Fibroblast of lung (primary cell): Measurements from ENCODE around the gene IL32. TPM values are rescaled to one million over a fixed set of nuclear protein-coding genes. Genes with fewer than 3 reads are reported as not detected.

Source experiments
- DNase-seq, 2 donors: peaks; one replicate each; pipeline versions ENCODE4 v3.0.0 to v3.0.0-alpha.2; 2010; ENCODE audit warnings: low read depth in 2 of 2
- H2AFZ ChIP-seq: 2 replicates; pipeline ENCODE4 v1.5.1; 2012; ENCODE audit warnings: low read length, control low read depth, inconsistent platforms
- H3K27ac ChIP-seq: 2 replicates; pipeline ENCODE4 v1.5.1; 2011; ENCODE audit warnings: low read length, control low read depth; ENCODE audit not compliant: insufficient read depth
- H3K27me3 ChIP-seq: 2 replicates; pipeline ENCODE4 v1.5.1; 2011; ENCODE audit warnings: mild to moderate bottlenecking, low read length; ENCODE audit not compliant: control insufficient read depth, insufficient read depth
- H3K36me3 ChIP-seq: 2 replicates; pipeline ENCODE4 v1.5.1; 2011; ENCODE audit warnings: low read length; ENCODE audit not compliant: control insufficient read depth, insufficient read depth
- H3K4me1 ChIP-seq: 2 replicates; pipeline ENCODE4 v1.5.1; 2011; ENCODE audit warnings: low read length; ENCODE audit not compliant: control insufficient read depth, insufficient read depth; ENCODE audit errors: extremely low read depth
- H3K4me2 ChIP-seq: 2 replicates; pipeline ENCODE4 v1.5.1; 2011; ENCODE audit warnings: low read length, control low read depth; ENCODE audit not compliant: insufficient read depth; ENCODE audit errors: extremely low read depth
- H3K4me3 ChIP-seq, 4 experiments: fragments of 200-600 bp in 1 of 4; sonication (generic) in 1 of 4; replicated peaks in 1 of 4; 2 replicates each; pipeline ENCODE4 v1.5.1; 2011 to 2016; ENCODE audit warnings: low read length in 4 of 4, low read depth in 3 of 4, mild to moderate bottlenecking in 3 of 4, control low read depth in 2 of 4, inconsistent platforms in 1 of 4, mixed read lengths in 1 of 4; ENCODE audit not compliant: insufficient read depth in 1 of 4; ENCODE audit errors: control extremely low read depth in 1 of 4
- H3K79me2 ChIP-seq: 2 replicates; pipeline ENCODE4 v1.5.1; 2012; ENCODE audit warnings: mild to moderate bottlenecking, low read length, inconsistent platforms; ENCODE audit not compliant: control insufficient read depth, insufficient read depth
- H3K9ac ChIP-seq: 2 replicates; pipeline ENCODE4 v1.5.1; 2011; ENCODE audit warnings: mild to moderate bottlenecking, low read length, control low read depth; ENCODE audit not compliant: insufficient read depth
- H3K9me3 ChIP-seq: 2 replicates; pipeline ENCODE4 v1.5.1; 2012; ENCODE audit warnings: low read depth, low read length; ENCODE audit not compliant: control insufficient read depth, insufficient read depth
- H4K20me1 ChIP-seq: 2 replicates; pipeline ENCODE4 v1.5.1; 2011; ENCODE audit warnings: low read length; ENCODE audit not compliant: control insufficient read depth, insufficient read depth; ENCODE audit errors: extremely low read depth
- CTCF ChIP-seq, 2 donors: IDR thresholded peaks in 1 of 2; conservative IDR thresholded peaks in 1 of 2; 1 replicate in 1 of 2; 2 replicates in 1 of 2; pipeline ENCODE4 v1.5.1; 2011 to 2012; ENCODE audit warnings: low read length in 2 of 2, control low read depth in 1 of 2, inconsistent platforms in 1 of 2, low read depth in 1 of 2, mild to moderate bottlenecking in 1 of 2
- EZH2 ChIP-seq: IDR thresholded peaks from 2 replicates; pipeline ENCODE4 v1.5.1; 2012; ENCODE audit warnings: low read length, control low read depth, mild to moderate bottlenecking; ENCODE audit errors: missing control alignments
- polyA plus RNA-seq, 2 donors: library from polyadenylated mRNA; depleted of rRNA in 1 of 2; stranded (reverse) in 1 of 2; unstranded in 1 of 2; fragments of >200 nt; gene quantifications; 2 replicates each; pipeline ENCODE4 v1.2.1, GENCODE V29; 2011 to 2012; ENCODE audit warnings: missing spikeins in 1 of 2
- total RNA-seq: library from RNA; depleted of rRNA; stranded (reverse); fragments of >200 nt; gene quantifications from 2 replicates; pipeline ENCODE4 v1.2.1, GENCODE V29; 2014

Gene IL32
- total and polyA plus RNA-seq, 2 donors (not counting 1 experiment from before 2014, with no cell fraction given): 4.1 to 5.1 TPM

GRCh38 chr16:3112881-3113574 lies 47.6 kb downstream of the IL32 start:
- peak overlapping the region; percentile 70 to 97 (median 87) for H3K4me3 ChIP-seq
- H3K27me3 ChIP-seq: no peaks in the 10 kb centered on the region
- H3K9ac ChIP-seq: peak overlapping the region; percentile 61
- H3K4me2 ChIP-seq: peak overlapping the region; percentile 74
- no peaks in the 10 kb centered on the region for H4K20me1 ChIP-seq
- H2AFZ ChIP-seq: peak overlapping the region; percentile 68
- peaks cover 3% of the 10 kb centered on the region for H3K79me2 ChIP-seq
- peak; percentile 13 to 49 for DNase-seq
- H3K36me3 ChIP-seq: peaks cover 5% of the 10 kb centered on the region
- H3K27ac ChIP-seq: no peak overlapping the region
- TF ChIP-seq EZH2 (no peak), CTCF (conservative IDR thresholded peaks at IDR 0.05 in 1 of 2, IDR thresholded peaks at IDR 0.05 in 1 of 2; ENCODE audit: low read depth in 1 of 2, low read length in 2 of 2) (no peak)
- peaks cover 4% of the 10 kb centered on the region for H3K4me1 ChIP-seq
- no peaks in the 10 kb centered on the region for H3K9me3 ChIP-seq

DNA sequence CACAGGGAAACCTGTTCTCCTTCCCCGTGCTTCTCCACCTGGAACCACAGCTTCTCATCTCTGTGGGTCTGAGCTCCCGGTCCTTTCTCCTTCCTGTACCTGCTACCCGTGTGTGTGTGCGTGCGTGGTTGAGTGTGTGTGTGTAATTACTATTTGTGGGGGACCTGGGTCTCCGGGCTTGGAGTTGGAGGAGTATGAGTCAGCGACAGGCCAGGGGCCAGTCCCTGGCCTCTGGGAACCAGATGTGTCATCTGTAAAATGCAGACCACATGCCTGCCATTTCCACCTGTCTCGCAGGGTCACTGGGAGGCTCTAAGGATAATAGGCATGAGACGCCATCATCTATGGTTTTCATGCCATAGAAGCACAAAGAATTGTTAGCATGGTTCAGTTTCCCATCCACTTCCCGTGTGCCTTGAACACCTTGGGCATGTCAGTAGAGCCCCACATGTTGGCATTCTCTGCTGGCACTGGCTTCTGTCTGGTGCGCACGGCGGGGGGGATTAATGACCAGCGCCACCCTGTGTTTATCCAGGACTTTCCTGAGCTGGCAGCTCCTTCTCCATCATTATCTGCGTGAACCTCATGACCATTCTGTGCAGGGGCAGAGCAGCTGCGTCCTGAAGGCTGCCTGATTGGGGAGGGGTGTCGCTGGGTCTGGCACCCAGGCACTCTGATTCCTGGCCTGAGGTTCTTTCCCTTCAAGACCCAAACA lies 48.5 kb downstream of the IL32 start:
- H3K36me3 ChIP-seq: peaks cover 8% of the 10 kb centered on the region
- TF ChIP-seq EZH2 (no peak), CTCF (conservative IDR thresholded peaks at IDR 0.05 in 1 of 2, IDR thresholded peaks at IDR 0.05 in 1 of 2; ENCODE audit: low read depth in 1 of 2, low read length in 2 of 2) (no peak)
- H2AFZ ChIP-seq: no peak overlapping the region
- H3K4me1 ChIP-seq: peaks cover 4% of the 10 kb centered on the region
- peak overlapping the region; percentile 74 for H3K4me2 ChIP-seq
- H3K9me3 ChIP-seq: no peaks in the 10 kb centered on the region
- peak in 1 of 2 donors; percentile 34 for DNase-seq
- peaks cover 3% of the 10 kb centered on the region for H3K79me2 ChIP-seq
- no peaks in the 10 kb centered on the region for H3K27me3 ChIP-seq
- no peaks in the 10 kb centered on the region for H4K20me1 ChIP-seq
- no peak overlapping the region for H3K9ac ChIP-seq
- no peak overlapping the region for H3K27ac ChIP-seq
- peak overlapping the region; percentile 70 to 97 (median 87) for H3K4me3 ChIP-seq

DNA sequence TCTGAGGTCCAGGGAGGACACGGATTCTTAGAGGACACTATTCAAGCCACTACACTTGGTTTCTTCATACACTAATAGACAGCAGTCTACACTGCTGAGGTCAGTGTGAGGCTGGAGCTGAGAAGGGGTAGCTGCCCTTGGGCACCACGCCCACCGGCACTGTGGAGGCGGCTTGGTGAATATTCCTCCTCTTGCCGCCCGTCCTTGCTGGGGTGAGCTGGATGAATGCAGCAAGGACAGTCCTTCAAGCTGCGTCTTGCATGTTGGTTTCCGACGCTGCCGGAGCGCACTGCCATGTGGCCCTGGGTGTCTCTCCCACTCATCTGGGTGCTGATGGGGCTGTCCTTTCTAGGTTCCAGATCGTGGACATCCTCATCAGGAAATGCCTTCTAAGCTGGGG lies 49.6 kb downstream of the IL32 start:
- H3K9me3 ChIP-seq: no peaks in the 10 kb centered on the region
- no peak for TF ChIP-seq CTCF (conservative IDR thresholded peaks at IDR 0.05 in 1 of 2, IDR thresholded peaks at IDR 0.05 in 1 of 2; ENCODE audit: low read depth in 1 of 2, low read length in 2 of 2)
- H3K4me2 ChIP-seq: no peak overlapping the region

More for the DNA sequence above, 49.6 kb downstream of the IL32 start:
- peaks cover 3% of the 10 kb centered on the region for H3K79me2 ChIP-seq
- no peak overlapping the region for H2AFZ ChIP-seq
- H3K36me3 ChIP-seq: peaks cover 13% of the 10 kb centered on the region
- H3K27ac ChIP-seq: no peak overlapping the region
- H3K4me1 ChIP-seq: peaks cover 4% of the 10 kb centered on the region
- H3K9ac ChIP-seq: no peak overlapping the region
- H3K27me3 ChIP-seq: no peaks in the 10 kb centered on the region
- no peak overlapping the region for H3K4me3 ChIP-seq
- no peaks in the 10 kb centered on the region for H4K20me1 ChIP-seq
- no peak for DNase-seq
